ENCODE data around the gene PROK2. TPM values are rescaled to one million over a fixed set of nuclear protein-coding genes. Genes with fewer than 3 reads are reported as not detected.

PROK2 gene
- total RNA-seq, 1 experiment from 2014 or later: 1.4 TPM

DNA sequence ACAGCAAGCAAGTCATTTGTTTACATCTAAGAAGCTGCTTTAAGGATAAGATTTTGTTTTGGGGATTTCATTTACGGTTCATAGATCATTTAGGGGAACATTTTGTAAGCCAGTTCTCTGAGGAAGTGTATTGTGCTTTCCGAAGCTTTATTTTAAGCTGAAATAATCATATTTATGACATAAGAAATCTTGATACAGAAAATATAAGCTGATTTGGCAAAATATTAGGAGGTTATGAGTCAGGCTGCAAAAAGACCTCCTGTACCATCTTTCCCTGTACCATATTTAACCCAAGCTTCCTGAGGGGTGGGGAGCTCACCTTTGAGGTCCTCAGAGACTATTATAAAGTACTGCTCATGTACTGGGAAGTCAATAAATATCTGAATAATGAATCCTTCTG lies 51.6 kb downstream of the PROK2 start:
- Histone ChIP-seq H4K91ac (ENCODE audit: insufficient read length, low read depth, low read length) (no peak overlapping the region), H3K79me2 (ENCODE audit: insufficient read depth, low read length) (no peaks in the 10 kb centered on the region), H2BK20ac (ENCODE audit: low read depth, low read length, poor library complexity, severe bottlenecking) (no peak overlapping the region), H3K14ac (ENCODE audit: insufficient read depth, low read length) (no peak overlapping the region), H3K56ac (ENCODE audit: insufficient read length, low read depth, low read length) (no peak overlapping the region), H4K8ac (replicated peaks; ENCODE audit: insufficient read length, low read depth, low read length) (no peak overlapping the region), H3K18ac (ENCODE audit: insufficient read length, low read depth, low read length) (no peak overlapping the region), H3T11ph (ENCODE audit: low read length) (no peak overlapping the region), H3K9me3 (ENCODE audit: control insufficient read depth, low read depth, low read length) (no peaks in the 10 kb centered on the region), H3K23me2 (ENCODE audit: insufficient read length, low read depth, low read length, poor library complexity, severe bottlenecking) (no peaks in the 10 kb centered on the region), H3K9ac (ENCODE audit: extremely low read depth, insufficient read length, low read length) (no peak overlapping the region), H2BK120ac (ENCODE audit: low read depth, low read length, poor library complexity, severe bottlenecking) (no peak overlapping the region), H2AFZ (ENCODE audit: low read length) (no peak overlapping the region), H3K4me1 (ENCODE audit: insufficient read depth, low read length) (peaks cover 7% of the 10 kb centered on the region; the same call in 1 of the 2 replicates), H3K27ac (ENCODE audit: insufficient read length, low read depth, low read length) (no peak overlapping the region), H4K20me1 (ENCODE audit: control insufficient read depth, insufficient read depth, insufficient read length) (no peaks in the 10 kb centered on the region), H4K5ac (ENCODE audit: insufficient read length, low read depth, low read length) (no peak overlapping the region), H3K23ac (ENCODE audit: insufficient read length, low read depth, low read length) (no peak overlapping the region), H2AK5ac (ENCODE audit: insufficient read length, low read length) (no peak overlapping the region), H2BK5ac (ENCODE audit: insufficient read length, low read length) (no peak overlapping the region), H3K27me3 (ENCODE audit: insufficient read depth, low read length) (no peaks in the 10 kb centered on the region), H2BK15ac (ENCODE audit: low read depth, low read length) (no peak overlapping the region), H3K4ac (ENCODE audit: low read depth, low read length) (no peak overlapping the region), H2BK12ac (ENCODE audit: insufficient read length, low read depth, low read length) (no peak overlapping the region), H3K79me1 (ENCODE audit: insufficient read depth, low read depth, low read length, poor library complexity, severe bottlenecking) (no peaks in the 10 kb centered on the region), H3K4me2 (ENCODE audit: insufficient read depth, insufficient read length, low read length) (no peak overlapping the region)
- H3K36me3 Mint-ChIP-seq (ENCODE audit: insufficient read depth in 1 of 3, low read depth in 3 of 3): no peaks in the 10 kb centered on the region; a peak in 2 of 7 replicates
- H3K9me3 Mint-ChIP-seq: 0 out of 5 replicates have a peak, but pooled peaks cover 0 to 2% of the 10 kb centered on the region in 2 experiments
- no peak overlapping the region for H3K4me3 Mint-ChIP-seq
- H3K27me3 Mint-ChIP-seq (ENCODE audit: low read depth): no peaks in the 10 kb centered on the region; the same call in 1 of the 2 replicates
- TF ChIP-seq, protein P1, sequence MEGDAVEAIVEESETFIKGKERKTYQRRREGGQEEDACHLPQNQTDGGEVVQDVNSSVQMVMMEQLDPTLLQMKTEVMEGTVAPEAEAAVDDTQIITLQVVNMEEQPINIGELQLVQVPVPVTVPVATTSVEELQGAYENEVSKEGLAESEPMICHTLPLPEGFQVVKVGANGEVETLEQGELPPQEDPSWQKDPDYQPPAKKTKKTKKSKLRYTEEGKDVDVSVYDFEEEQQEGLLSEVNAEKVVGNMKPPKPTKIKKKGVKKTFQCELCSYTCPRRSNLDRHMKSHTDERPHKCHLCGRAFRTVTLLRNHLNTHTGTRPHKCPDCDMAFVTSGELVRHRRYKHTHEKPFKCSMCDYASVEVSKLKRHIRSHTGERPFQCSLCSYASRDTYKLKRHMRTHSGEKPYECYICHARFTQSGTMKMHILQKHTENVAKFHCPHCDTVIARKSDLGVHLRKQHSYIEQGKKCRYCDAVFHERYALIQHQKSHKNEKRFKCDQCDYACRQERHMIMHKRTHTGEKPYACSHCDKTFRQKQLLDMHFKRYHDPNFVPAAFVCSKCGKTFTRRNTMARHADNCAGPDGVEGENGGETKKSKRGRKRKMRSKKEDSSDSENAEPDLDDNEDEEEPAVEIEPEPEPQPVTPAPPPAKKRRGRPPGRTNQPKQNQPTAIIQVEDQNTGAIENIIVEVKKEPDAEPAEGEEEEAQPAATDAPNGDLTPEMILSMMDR (conservative IDR thresholded peaks at IDR 0.05): no peak
- no peak overlapping the region for H3K27ac Mint-ChIP-seq
- H3K4me1 Mint-ChIP-seq: peaks cover 26 to 29% of the 10 kb centered on the region in 2 experiments
- whole genome bisulfite sequencing (ENCODE audit: extremely low coverage, insufficient read length, low lambda C conversion rate): no CpG with 5 or more reads among the region's 2 CpGs
- DNase-seq: no peak

All from H9 (cell line).